GM12878 (cell line): Measurements from ENCODE around the gene PRKN. TPM values are rescaled to one million over a fixed set of nuclear protein-coding genes. Genes with fewer than 3 reads are reported as not detected.

ENCODE experiments used
- ATAC-seq: fragments of 200-7000 bp; cut with Tn5 transposase; 3 replicates; pipeline ENCODE4 v1.9.1; 2020; ENCODE audit warnings: mild to moderate bottlenecking, moderate library complexity
- BruUV-seq: library from RNA; stranded (reverse); fragments of 400-500 nt; replicated peaks from 2 replicates; lab custom pipeline; 2021; lab: Mats Ljungman, UMichigan
- CTCF ChIA-PET: fragments of 300-600 bp; sonication (Branson Sonifier 250); formaldehyde crosslinking; extraction: SDS; loops from one replicate; lab custom pipeline; 2021; ENCODE audit warnings: inconsistent platforms; lab: Yijun Ruan, JAX
- POLR2A ChIA-PET: fragments of 350-600 bp; formaldehyde crosslinking; extraction: SDS; loops from one replicate; lab custom pipeline; 2021; ENCODE audit warnings: inconsistent platforms; lab: Charles Lee
- RAD21 ChIA-PET: fragments of 300-600 bp; sonication (Branson Sonifier 250); formaldehyde crosslinking; loops from one replicate; lab custom pipeline; 2023; ENCODE audit warnings: antibody characterized with exemption; ENCODE audit not compliant: unreplicated experiment; lab: Charles Lee
- SMC1A ChIA-PET: fragments of 300-600 bp; sonication (Branson Sonifier 250); formaldehyde crosslinking; loops from one replicate; lab custom pipeline; 2023; ENCODE audit not compliant: unreplicated experiment, uncharacterized antibody; lab: Charles Lee
- DNase-seq: peaks from one replicate; pipeline ENCODE4 v3.0.0-alpha.2; 2011; ENCODE audit warnings: low read depth, low spot score
- FAIRE-seq: peaks from 3 replicates; lab custom pipeline; 2011; peaks lifted over from hg19 to GRCh38; lab: Jason Lieb, UNC
- H2AFZ ChIP-seq: 2 replicates; pipeline ENCODE4 v1.6.0; 2011; ENCODE audit warnings: low read depth, low read length, control low read depth; ENCODE audit not compliant: control insufficient read depth
- H3K27ac ChIP-seq: 2 replicates; pipeline ENCODE4 v1.5.1; 2011; ENCODE audit warnings: control low read depth; ENCODE audit not compliant: control insufficient read depth, insufficient read depth
- H3K27me3 ChIP-seq, 2 experiments: replicated peaks in 1 of 2; 2 replicates each; pipeline versions ENCODE4 v1.6.0 to v1.6.1; 2011; ENCODE audit warnings: low read length in 1 of 2; ENCODE audit not compliant: control insufficient read depth in 2 of 2, insufficient read depth in 2 of 2
- H3K36me3 ChIP-seq, 2 experiments: 2 replicates each; pipeline ENCODE4 v1.5.1; 2011; ENCODE audit warnings: low read length in 1 of 2; ENCODE audit not compliant: control insufficient read depth in 2 of 2, insufficient read depth in 2 of 2
- H3K4me1 ChIP-seq: 2 replicates; pipeline ENCODE4 v1.6.1; 2011; ENCODE audit warnings: mild to moderate bottlenecking, low read length, moderate library complexity, mixed read lengths; ENCODE audit not compliant: control insufficient read depth, insufficient read depth
- H3K4me2 ChIP-seq: 2 replicates; pipeline ENCODE4 v1.6.0; 2011; ENCODE audit warnings: control low read depth; ENCODE audit not compliant: control insufficient read depth, insufficient read depth
- H3K4me3 ChIP-seq: fragments of 200-600 bp; sonication (generic); 2 replicates; pipeline ENCODE4 v1.5.1; 2016
- H3K79me2 ChIP-seq: 2 replicates; pipeline ENCODE4 v1.6.0; 2011; ENCODE audit warnings: low read length; ENCODE audit not compliant: control insufficient read depth, insufficient read depth
- H3K9ac ChIP-seq: 2 replicates; pipeline ENCODE4 v1.8.0; 2011; ENCODE audit warnings: low read length, control low read depth, mixed read lengths; ENCODE audit not compliant: control insufficient read depth, insufficient read depth
- H3K9me3 ChIP-seq: replicated peaks from 3 replicates; pipeline ENCODE4 v1.5.1; 2011; ENCODE audit warnings: mild to moderate bottlenecking, low read length; ENCODE audit not compliant: control insufficient read depth, insufficient read depth
- H4K20me1 ChIP-seq: 2 replicates; pipeline ENCODE4 v1.6.0; 2011; ENCODE audit not compliant: control insufficient read depth, insufficient read depth
- ATF3 ChIP-seq: IDR thresholded peaks from 2 replicates; pipeline ENCODE4 v1.6.1; 2011; ENCODE audit warnings: low read depth, mild to moderate bottlenecking, low read length, moderate library complexity, borderline replicate concordance; ENCODE audit errors: extremely low read depth
- CHD2 ChIP-seq: IDR thresholded peaks from 2 replicates; pipeline ENCODE4 v1.6.1; 2011; ENCODE audit warnings: low read depth, low read length, improper control_type of control experiment, borderline replicate concordance
- CHD4 ChIP-seq: fragments of 200-600 bp; sonication (generic); IDR thresholded peaks from 2 replicates; pipeline ENCODE4 v1.6.1; 2016; ENCODE audit warnings: mild to moderate bottlenecking
- CREB1 ChIP-seq: IDR thresholded peaks from 2 replicates; pipeline ENCODE4 v1.6.1; 2012; ENCODE audit warnings: low read depth, mild to moderate bottlenecking, inconsistent platforms
- CUX1 ChIP-seq: IDR thresholded peaks from 2 replicates; pipeline ENCODE4 v1.6.1; 2012; ENCODE audit warnings: improper control_type of control experiment, low read depth, low read length; ENCODE audit not compliant: insufficient replicate concordance
- IKZF2 ChIP-seq, 2 experiments: fragments of 450-650 bp; IDR thresholded peaks; 2 replicates each; pipeline ENCODE4 v1.6.1; 2017; ENCODE audit warnings: mild to moderate bottlenecking in 2 of 2, moderate library complexity in 2 of 2
- LARP7 ChIP-seq: fragments of 450-650 bp; IDR thresholded peaks from 2 replicates; pipeline ENCODE4 v1.6.1; 2017; ENCODE audit warnings: mild to moderate bottlenecking
- PKNOX1 ChIP-seq: fragments of 450-650 bp; IDR thresholded peaks from 2 replicates; pipeline ENCODE4 v1.6.1; 2016; ENCODE audit warnings: mild to moderate bottlenecking
- STAT1 ChIP-seq: fragments of 450-650 bp; conservative IDR thresholded peaks from 2 replicates; pipeline ENCODE4 v1.6.1; 2014; ENCODE audit warnings: antibody characterized with exemption, mild to moderate bottlenecking
- ZNF207 ChIP-seq: fragments of 450-650 bp; IDR thresholded peaks from 2 replicates; pipeline ENCODE4 v1.6.1; 2014; ENCODE audit warnings: antibody characterized with exemption, mild to moderate bottlenecking, borderline replicate concordance
- WGBS: methylation state at CpG from one replicate; pipeline ENCODE4 v1.1.6; 2016; ENCODE audit warnings: low lambda C conversion rate; ENCODE audit not compliant: insufficient replicate concordance, insufficient coverage; ENCODE audit errors: missing lambda C conversion rate; 5-methylcytosine and 5-hydroxymethylcytosine counted together
- in situ Hi-C: fragments of 300-500 bp; cut with MboI; formaldehyde crosslinking; loops from 9 replicates; pipeline ENCODE4 v1.14.3; 2018; ENCODE audit warnings: mixed read lengths
- intact Hi-C: fragments of 100-400 bp; cut with micrococcal nuclease; formaldehyde crosslinking; loops from one replicate; pipeline ENCODE4 v1.14.2; 2022; ENCODE audit not compliant: unreplicated experiment
- polyA plus RNA-seq, 11 experiments: library from polyadenylated mRNA; depleted of rRNA in 4 of 11; unstranded in 6 of 11; stranded (reverse) in 5 of 11; fragments of >200 nt; fragmentation: Nextera tagmentation in 4 of 11; fragmentation: Illumina TruSeq in 1 of 11; extraction: Ambion mirVana in 4 of 11; extraction: Trizol in 1 of 11; gene quantifications; 1 replicate in 1 of 11; 2 replicates in 10 of 11; pipeline versions ENCODE4 v1.2.1 to v1.2.3, GENCODE V29; 2011 to 2016; ENCODE audit warnings: inconsistent platforms in 2 of 11, missing spikeins in 2 of 11, low read depth in 1 of 11
- total RNA-seq, 4 experiments: library from RNA; depleted of rRNA in 3 of 4; stranded (reverse); fragments of >200 nt in 3 of 4; fragmentation: Illumina TruSeq in 1 of 4; extraction: Trizol in 1 of 4; gene quantifications; 2 replicates each; pipeline versions ENCODE4 v1.2.1 to v1.2.3, GENCODE V29; 2013 to 2021

PRKN gene
- total and polyA plus RNA-seq, 10 of the 15 experiments (the other 5 are each of a cell fraction or from before 2014, with no cell fraction given) = 0.06 to 0.09 TPM; not detected in 8

GRCh38 chr6:161544801-161545480, 1182.6 kb downstream of the PRKN start:
- ATAC-seq (no peak), DNase-seq (no peak), FAIRE-seq (no peak)
- no peaks in the 10 kb centered on the region for H3K36me3 ChIP-seq
- no TSS peak for BruUV-seq
- no peak overlapping the region for H3K4me2 ChIP-seq
- H3K9me3 ChIP-seq = no peaks in the 10 kb centered on the region
- no peak overlapping the region for H2AFZ ChIP-seq
- H3K9ac ChIP-seq = no peak overlapping the region
- ChIA-PET CTCF (interaction anchor here (0.9 kb wide), 1 partner anchor 13 kb away, joined by 4 read pairs; no protein-coding TSS in a partner anchor), SMC1A (interaction anchor here (0.8 kb wide), 1 partner anchor 12 kb away, joined by 3 read pairs; no protein-coding TSS in a partner anchor), RAD21 (no interaction called here), POLR2A (no interaction called here)
- no peaks in the 10 kb centered on the region for H4K20me1 ChIP-seq
- no peak for TF ChIP-seq LARP7
- no peak for TF ChIP-seq CHD4
- TF ChIP-seq PKNOX1 = no peak
- TF ChIP-seq ZNF207 = no peak
- TF ChIP-seq CHD2 = no peak
- no peak for TF ChIP-seq CREB1
- TF ChIP-seq IKZF2 (IDR thresholded peaks at IDR 0.05) = no peak
- no peak for TF ChIP-seq STAT1
- no peak for TF ChIP-seq CUX1
- TF ChIP-seq ATF3 = no peak
- 37% methylated on average over 10 of the region's 10 CpGs for WGBS
- no peaks in the 10 kb centered on the region for H3K27me3 ChIP-seq
- H3K4me1 ChIP-seq = no peaks in the 10 kb centered on the region
- no peaks in the 10 kb centered on the region for H3K79me2 ChIP-seq
- intact Hi-C loops = no loop called here
- no peak overlapping the region for H3K4me3 ChIP-seq
- H3K27ac ChIP-seq = no peak overlapping the region
- in situ Hi-C loops = no loop called here
